Glomerular endothelial cell (primary cell): ENCODE results near the gene BASP1. TPM values are rescaled to one million over a fixed set of nuclear protein-coding genes. Genes with fewer than 3 reads are reported as not detected.
"Not testable (repeated sequence)": the region's sequence is repeated elsewhere in the genome, so short reads cannot be mapped to it uniquely, and the experiment has no call there.

Experiments used
- DNase-seq: peaks from one replicate; pipeline ENCODE4 v3.0.0-alpha.2; 2011; ENCODE audit warnings: low read depth, low spot score; ENCODE audit errors: extremely low read depth
- total RNA-seq: library from RNA; depleted of rRNA; stranded (reverse); fragments of >200 nt; gene quantifications from 2 replicates; pipeline ENCODE4 v1.2.3, GENCODE V29; 2015

The BASP1 gene
- total RNA-seq, 1 donor from 2014 or later = 85.2 TPM

GRCh38 chr5:17311811-17312210, 94.4 kb downstream of the BASP1 start:
- DNase-seq = not testable (repeated sequence)

- DNase-seq = no peak
Observed at GRCh38 chr5:17312358-17312757, 94.9 kb downstream of the BASP1 start.

- no peak for DNase-seq
Observed at GRCh38 chr5:17314907-17315471, 97.6 kb downstream of the BASP1 start.

- no peak for DNase-seq
Observed at GRCh38 chr5:17315710-17316221, 98.3 kb downstream of the BASP1 start.

- no peak for DNase-seq
Observed at GRCh38 chr5:17316970-17317459, 99.6 kb downstream of the BASP1 start.

GRCh38 chr5:17317473-17317872, 100.0 kb downstream of the BASP1 start:
- DNase-seq = no peak

GRCh38 chr5:17319095-17319494, 101.7 kb downstream of the BASP1 start:
- DNase-seq = not testable (repeated sequence)

GRCh38 chr5:17325770-17326599, 108.6 kb downstream of the BASP1 start:
- DNase-seq = no peak
